ENCODE measurements around the gene AGAP5. TPM values are rescaled to one million over a fixed set of nuclear protein-coding genes. Genes with fewer than 3 reads are reported as not detected.
"Not testable (repeated sequence)": the region's sequence is repeated elsewhere in the genome, so short reads cannot be mapped to it uniquely, and the experiment has no call there.

AGAP5 gene
- total RNA-seq, 2 experiments from 2014 or later = 8.8 to 9.8 TPM

DNA sequence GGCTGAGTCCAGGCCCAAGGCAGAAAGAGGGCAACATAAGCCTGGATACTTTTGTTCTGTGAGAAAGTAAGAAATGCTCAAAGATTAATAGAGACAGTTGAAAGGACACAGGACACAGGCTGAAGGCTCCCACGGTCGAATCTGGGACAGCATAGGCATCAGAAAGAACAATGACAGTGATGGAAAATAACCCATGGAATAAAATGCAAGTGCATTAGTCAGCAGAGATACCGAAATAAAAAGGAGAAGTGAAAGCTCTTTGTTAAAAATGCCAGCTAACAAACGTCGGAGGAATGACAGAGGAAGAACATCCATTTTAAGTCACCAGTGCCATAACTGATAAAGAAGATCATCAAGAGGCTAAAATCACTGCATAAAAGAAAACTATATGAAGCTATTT is 19.6 kb upstream of the AGAP5 start:
- intact Hi-C loops (cut with micrococcal nuclease) = no loop called here
- DNase-seq = no peak
- CTCF ChIA-PET = no interaction called here
- no peaks in the 10 kb centered on the region for H3K27me3 Mint-ChIP-seq
- H3K4me1 Mint-ChIP-seq (ENCODE audit: low read depth) = peaks cover 4% of the 10 kb centered on the region
- TF ChIP-seq, protein P1, sequence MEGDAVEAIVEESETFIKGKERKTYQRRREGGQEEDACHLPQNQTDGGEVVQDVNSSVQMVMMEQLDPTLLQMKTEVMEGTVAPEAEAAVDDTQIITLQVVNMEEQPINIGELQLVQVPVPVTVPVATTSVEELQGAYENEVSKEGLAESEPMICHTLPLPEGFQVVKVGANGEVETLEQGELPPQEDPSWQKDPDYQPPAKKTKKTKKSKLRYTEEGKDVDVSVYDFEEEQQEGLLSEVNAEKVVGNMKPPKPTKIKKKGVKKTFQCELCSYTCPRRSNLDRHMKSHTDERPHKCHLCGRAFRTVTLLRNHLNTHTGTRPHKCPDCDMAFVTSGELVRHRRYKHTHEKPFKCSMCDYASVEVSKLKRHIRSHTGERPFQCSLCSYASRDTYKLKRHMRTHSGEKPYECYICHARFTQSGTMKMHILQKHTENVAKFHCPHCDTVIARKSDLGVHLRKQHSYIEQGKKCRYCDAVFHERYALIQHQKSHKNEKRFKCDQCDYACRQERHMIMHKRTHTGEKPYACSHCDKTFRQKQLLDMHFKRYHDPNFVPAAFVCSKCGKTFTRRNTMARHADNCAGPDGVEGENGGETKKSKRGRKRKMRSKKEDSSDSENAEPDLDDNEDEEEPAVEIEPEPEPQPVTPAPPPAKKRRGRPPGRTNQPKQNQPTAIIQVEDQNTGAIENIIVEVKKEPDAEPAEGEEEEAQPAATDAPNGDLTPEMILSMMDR (IDR thresholded peaks at IDR 0.05) = no peak
- peaks cover 42% of the 10 kb centered on the region for H3K36me3 Mint-ChIP-seq (ENCODE audit: low read depth)
- POLR2A ChIA-PET = interaction anchor here (0.9 kb wide), 1 partner anchor 13 kb away, joined by 3 read pairs; no protein-coding TSS in a partner anchor
- no peak overlapping the region for H3K27ac Mint-ChIP-seq
- no peaks in the 10 kb centered on the region for H3K9me3 Mint-ChIP-seq
- no peak for ATAC-seq
- H3K4me3 Mint-ChIP-seq = no peak overlapping the region

DNA sequence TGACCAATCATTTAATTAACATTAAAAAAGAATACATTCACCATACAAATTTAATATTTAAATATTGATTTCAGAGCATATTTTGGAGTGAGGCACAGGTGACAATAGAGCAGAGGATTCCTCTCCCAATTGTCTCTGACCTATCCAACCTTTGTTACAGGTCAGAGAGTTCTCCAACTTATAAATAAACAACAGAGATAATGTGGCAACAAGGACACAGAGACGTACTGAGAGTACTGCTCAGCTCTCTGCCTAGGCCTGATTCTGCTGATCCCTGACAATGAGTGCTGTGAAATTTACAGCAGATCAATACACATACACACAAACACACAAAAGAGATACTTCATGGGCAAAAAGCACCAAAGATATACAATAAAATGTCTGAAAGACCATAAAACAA is 18.3 kb upstream of the AGAP5 start:
- TF ChIP-seq, protein P1 (IDR thresholded peaks at IDR 0.05) = no peak

DNA sequence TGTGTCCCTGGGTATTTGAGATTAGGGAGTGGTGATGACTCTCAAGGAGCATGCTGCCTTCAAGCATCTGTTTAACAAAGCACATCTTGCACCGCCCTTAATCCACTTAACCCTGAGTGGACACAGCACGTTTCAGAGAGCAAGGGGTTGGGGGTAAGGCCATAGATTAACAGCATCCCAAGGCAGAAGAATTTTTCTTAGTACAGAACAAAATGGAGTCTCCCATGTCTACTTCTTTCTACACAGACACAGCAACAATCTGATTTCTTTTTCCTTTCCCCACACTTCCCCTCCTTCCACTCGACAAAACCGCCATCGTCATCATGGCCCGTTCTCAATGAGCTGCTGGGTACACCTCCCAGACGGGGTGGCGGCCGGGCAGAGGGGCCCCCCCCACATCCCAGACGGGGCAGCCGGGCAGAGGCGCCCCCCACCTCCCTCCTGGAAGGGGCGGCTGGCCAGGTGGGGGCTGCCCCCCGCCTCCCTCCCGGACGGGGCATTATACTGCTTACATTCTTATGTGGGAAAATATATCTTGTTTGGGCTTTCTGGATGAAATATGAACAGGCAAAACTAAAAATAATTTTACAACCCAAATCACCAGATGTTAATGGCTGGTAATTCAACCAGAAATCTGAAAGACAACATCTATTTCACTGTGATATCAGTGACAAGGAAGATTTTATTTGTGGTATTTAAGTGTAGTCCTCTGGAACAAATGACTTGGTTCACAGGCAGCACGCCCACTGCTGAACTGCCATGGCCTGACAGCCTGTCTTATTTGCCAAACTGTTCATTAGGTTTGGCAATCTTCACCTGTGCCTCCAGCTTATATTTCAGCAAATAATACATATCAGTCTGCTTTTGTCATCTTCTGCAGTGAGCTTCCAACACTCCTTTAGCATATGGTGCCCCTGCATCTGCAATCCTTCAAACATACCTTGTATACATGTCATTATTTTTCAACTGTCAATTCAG is 17.6 kb upstream of the AGAP5 start:
- H3K9me3 Mint-ChIP-seq; H3K4me3 Mint-ChIP-seq; ATAC-seq; intact Hi-C loops (cut with micrococcal nuclease); H3K27me3 Mint-ChIP-seq; H3K4me1 Mint-ChIP-seq (ENCODE audit: low read depth); DNase-seq; H3K27ac Mint-ChIP-seq: not testable (repeated sequence)
- ChIA-PET CTCF (interaction anchor here (0.5 to 1.0 kb wide), 2 partner anchors 40 to 54 kb away, joined by 3 read pairs; no protein-coding TSS in a partner anchor), POLR2A (interaction anchor here (0.7 kb wide), 1 partner anchor 15 kb away, joined by 3 read pairs; no protein-coding TSS in a partner anchor)
- H3K36me3 Mint-ChIP-seq (ENCODE audit: low read depth) = peaks cover 33% of the 10 kb centered on the region

More for the DNA sequence above, 18.3 kb upstream of the AGAP5 start:
- POLR2A ChIA-PET = no interaction called here
- H3K9me3 Mint-ChIP-seq = no peaks in the 10 kb centered on the region
- H3K4me3 Mint-ChIP-seq = no peak overlapping the region
- intact Hi-C loops (cut with micrococcal nuclease) = no loop called here
- CTCF ChIA-PET = interaction anchor here (0.5 to 1.0 kb wide), 3 partner anchors 39 to 320 kb away, joined by 3 read pairs; no protein-coding TSS in a partner anchor
- peaks cover 4% of the 10 kb centered on the region for H3K4me1 Mint-ChIP-seq (ENCODE audit: low read depth)
- no peak overlapping the region for H3K27ac Mint-ChIP-seq
- H3K27me3 Mint-ChIP-seq = no peaks in the 10 kb centered on the region
- DNase-seq = no peak
- peaks cover 39% of the 10 kb centered on the region for H3K36me3 Mint-ChIP-seq (ENCODE audit: low read depth)
- ATAC-seq = no peak

DNA sequence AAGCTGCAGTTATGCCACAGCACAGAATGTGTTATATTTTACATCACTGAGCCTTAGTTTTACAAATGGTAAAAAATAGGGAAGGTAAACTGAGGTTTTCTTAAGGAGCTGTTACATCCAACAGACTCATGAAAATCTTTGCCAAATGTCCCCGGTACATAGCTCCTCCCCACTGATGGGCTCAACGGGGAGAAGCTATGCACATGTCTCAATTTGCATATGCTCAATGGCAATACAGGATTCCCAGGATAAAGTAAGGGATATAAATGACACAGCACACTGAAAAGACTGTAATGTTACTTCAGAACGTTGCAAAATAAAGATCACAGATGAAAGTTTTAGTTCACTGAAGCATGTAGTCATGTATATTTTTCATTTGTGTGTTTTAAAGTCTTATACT is 16.6 kb upstream of the AGAP5 start:
- ATAC-seq; DNase-seq; CTCF ChIA-PET; H3K27me3 Mint-ChIP-seq; intact Hi-C loops (cut with micrococcal nuclease); H3K27ac Mint-ChIP-seq; H3K9me3 Mint-ChIP-seq; POLR2A ChIA-PET; H3K4me3 Mint-ChIP-seq; H3K4me1 Mint-ChIP-seq (ENCODE audit: low read depth): not testable (repeated sequence)
- H3K36me3 Mint-ChIP-seq (ENCODE audit: low read depth) = peaks cover 28% of the 10 kb centered on the region

- intact Hi-C loops (cut with micrococcal nuclease); H3K9me3 Mint-ChIP-seq; H3K27me3 Mint-ChIP-seq; H3K27ac Mint-ChIP-seq; CTCF ChIA-PET; ATAC-seq; H3K4me1 Mint-ChIP-seq (ENCODE audit: low read depth); POLR2A ChIA-PET; H3K4me3 Mint-ChIP-seq; DNase-seq: not testable (repeated sequence)
- H3K36me3 Mint-ChIP-seq (ENCODE audit: low read depth) = peaks cover 22% of the 10 kb centered on the region
These were observed 16.0 kb upstream of the AGAP5 start for GRCh38 chr10:73713912-73714311.

DNA sequence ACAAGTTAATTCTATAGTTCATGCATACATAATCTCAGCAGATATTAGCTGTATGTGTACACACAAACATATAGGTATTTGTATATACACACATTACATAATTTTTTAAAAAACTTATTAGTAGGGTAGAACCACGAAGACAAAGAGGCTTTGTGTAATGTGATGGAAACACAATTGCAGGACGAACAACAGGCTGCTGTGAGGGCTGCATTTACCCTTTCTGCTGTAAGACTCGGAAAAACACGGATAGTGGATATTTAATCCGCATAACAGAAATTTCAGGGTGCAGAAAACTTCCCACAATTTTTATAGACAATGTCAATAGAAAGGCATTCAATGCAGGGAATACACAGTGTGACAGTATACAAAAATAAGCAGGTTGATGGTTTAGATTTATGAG is 13.8 kb upstream of the AGAP5 start:
- H3K36me3 Mint-ChIP-seq (ENCODE audit: low read depth) = peaks cover 12% of the 10 kb centered on the region
- intact Hi-C loops (cut with micrococcal nuclease); H3K27ac Mint-ChIP-seq; DNase-seq; CTCF ChIA-PET; H3K4me3 Mint-ChIP-seq; H3K27me3 Mint-ChIP-seq; POLR2A ChIA-PET; H3K9me3 Mint-ChIP-seq; ATAC-seq: not testable (repeated sequence)
- peaks cover 14% of the 10 kb centered on the region for H3K4me1 Mint-ChIP-seq (ENCODE audit: low read depth)

DNA sequence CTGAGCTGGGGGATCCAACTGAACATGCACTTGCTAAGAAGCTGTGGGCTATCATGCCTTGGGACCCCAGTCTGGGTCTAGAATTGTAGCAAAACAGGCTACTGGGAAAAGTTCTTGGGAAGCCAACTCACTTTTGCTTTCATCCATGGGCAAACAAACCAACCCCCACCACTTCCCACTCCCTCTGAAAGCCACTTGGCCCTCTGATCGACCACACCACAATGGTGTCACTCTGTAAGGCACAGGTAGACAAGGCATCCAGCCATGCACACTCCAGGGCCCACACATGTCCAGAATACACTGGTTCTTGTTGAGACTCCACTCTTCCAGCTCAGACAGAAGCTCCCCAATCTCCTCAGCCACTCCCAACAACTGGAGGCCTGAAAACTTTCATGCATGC is 10.2 kb upstream of the AGAP5 start:
- H3K9me3 Mint-ChIP-seq; H3K27me3 Mint-ChIP-seq; DNase-seq; CTCF ChIA-PET; ATAC-seq; POLR2A ChIA-PET; intact Hi-C loops (cut with micrococcal nuclease); H3K4me3 Mint-ChIP-seq: not testable (repeated sequence)
- Mint-ChIP-seq H3K27ac (peak overlapping the region; percentile 55), H3K36me3 (ENCODE audit: low read depth) (peaks cover 19% of the 10 kb centered on the region), H3K4me1 (ENCODE audit: low read depth) (peaks cover 23% of the 10 kb centered on the region)

DNA sequence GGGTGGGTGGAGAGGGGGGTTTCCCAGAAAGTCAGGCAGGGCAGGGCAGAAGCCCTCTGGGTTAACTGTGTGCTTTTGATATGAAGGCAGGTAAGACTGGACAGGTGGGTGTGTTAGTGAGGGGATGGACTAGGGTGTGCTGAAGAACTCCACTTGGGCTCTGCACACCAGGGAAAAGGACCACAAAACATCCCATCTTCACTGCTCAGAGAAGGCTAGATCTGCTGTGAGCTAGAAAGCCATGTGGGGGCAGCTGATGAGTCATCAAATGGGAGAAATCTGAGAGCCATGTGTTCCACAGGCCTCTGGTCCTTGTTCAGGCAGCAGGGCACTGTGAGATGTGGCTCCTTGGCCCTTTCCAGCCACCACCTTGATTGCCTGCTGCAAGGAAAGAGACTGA is 9.7 kb upstream of the AGAP5 start:
- Mint-ChIP-seq H3K27ac (peak overlapping the region; percentile 46), H3K4me1 (ENCODE audit: low read depth) (peaks cover 23% of the 10 kb centered on the region), H3K36me3 (ENCODE audit: low read depth) (peaks cover 17% of the 10 kb centered on the region)
- POLR2A ChIA-PET; ATAC-seq; H3K4me3 Mint-ChIP-seq; H3K9me3 Mint-ChIP-seq; CTCF ChIA-PET; intact Hi-C loops (cut with micrococcal nuclease); H3K27me3 Mint-ChIP-seq; DNase-seq: not testable (repeated sequence)

GRCh38 chr10:73706488-73706887 is 8.6 kb upstream of the AGAP5 start:
- POLR2A ChIA-PET; H3K9me3 Mint-ChIP-seq; H3K27me3 Mint-ChIP-seq; DNase-seq; H3K4me3 Mint-ChIP-seq; H3K27ac Mint-ChIP-seq; ATAC-seq; intact Hi-C loops (cut with micrococcal nuclease): not testable (repeated sequence)
- peaks cover 23% of the 10 kb centered on the region for H3K4me1 Mint-ChIP-seq (ENCODE audit: low read depth)
- CTCF ChIA-PET = interaction anchor here (1.5 kb wide), 1 partner anchor 62 kb away, joined by 3 read pairs; no protein-coding TSS in a partner anchor
- peaks cover 18% of the 10 kb centered on the region for H3K36me3 Mint-ChIP-seq (ENCODE audit: low read depth)

DNA sequence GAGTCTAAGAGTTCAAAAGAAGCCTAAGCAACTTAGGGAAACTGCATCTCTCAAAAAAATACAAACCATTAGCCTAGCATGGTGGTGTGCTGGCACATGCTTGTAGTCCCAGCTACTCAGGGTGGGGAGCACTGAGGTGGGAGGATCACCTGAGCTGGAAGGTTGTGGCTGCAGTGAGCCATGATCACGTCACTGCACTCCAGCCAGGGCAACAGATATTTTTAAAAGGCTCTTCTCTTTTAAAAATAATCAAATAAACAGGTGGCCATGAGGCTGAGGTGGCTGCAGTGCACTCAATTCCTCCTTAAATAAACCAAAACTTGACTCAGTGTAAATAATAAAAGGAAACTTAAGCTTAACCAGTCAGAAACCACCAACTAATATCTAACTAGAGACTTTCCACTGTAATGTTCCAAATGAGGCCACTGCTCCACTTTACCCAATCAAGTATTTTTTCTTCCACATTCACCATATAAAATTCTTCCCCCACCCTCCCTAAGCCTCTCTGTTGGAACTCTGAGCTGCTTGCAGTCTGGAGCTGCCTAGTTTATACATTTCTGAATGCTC is 7.7 kb upstream of the AGAP5 start:
- not testable (repeated sequence) for H3K4me3 Mint-ChIP-seq

More for the DNA sequence above, 7.7 kb upstream of the AGAP5 start:
- CTCF ChIA-PET = interaction anchor here (1.5 kb wide), 1 partner anchor 61 kb away, joined by 3 read pairs; no protein-coding TSS in a partner anchor
- POLR2A ChIA-PET; H3K9me3 Mint-ChIP-seq; H3K27ac Mint-ChIP-seq; ATAC-seq; H3K27me3 Mint-ChIP-seq; DNase-seq; intact Hi-C loops (cut with micrococcal nuclease): not testable (repeated sequence)
- Mint-ChIP-seq H3K36me3 (ENCODE audit: low read depth) (peaks cover 19% of the 10 kb centered on the region), H3K4me1 (ENCODE audit: low read depth) (peaks cover 23% of the 10 kb centered on the region)
